Natural killer cell (primary cell): ENCODE measurements around the gene NT5DC1. TPM values are rescaled to one million over a fixed set of nuclear protein-coding genes. Genes with fewer than 3 reads are reported as not detected.

Source experiments
- ATAC-seq, 3 donors: fragments of 150-1000 bp in 2 of 3; fragments of 200-7000 bp in 1 of 3; cut with Tn5 transposase; 1 replicate in 1 of 3; 2 replicates in 2 of 3; pipeline ENCODE4 v1.10.0; 2021; ENCODE audit warnings: mild to moderate bottlenecking in 2 of 3, moderate library complexity in 2 of 3
- DNase-seq, 2 donors: peaks; one replicate each; pipeline versions ENCODE4 v3.0.0 to v3.0.0-alpha.2; 2013 to 2021; ENCODE audit warnings: mixed read lengths in 1 of 2
- H3K27ac ChIP-seq: one replicate; pipeline ENCODE4 v1.5.1; 2013; ENCODE audit warnings: mild to moderate bottlenecking, low read length
- H3K27me3 ChIP-seq: one replicate; pipeline ENCODE4 v1.6.1; 2013; ENCODE audit warnings: low read length; ENCODE audit not compliant: control insufficient read depth, insufficient read depth
- H3K36me3 ChIP-seq: one replicate; pipeline ENCODE4 v1.6.1; 2013; ENCODE audit warnings: low read length; ENCODE audit not compliant: control insufficient read depth, insufficient read depth
- H3K4me1 ChIP-seq: one replicate; pipeline ENCODE4 v1.6.1; 2013; ENCODE audit warnings: low read length; ENCODE audit not compliant: control insufficient read depth, insufficient read depth
- H3K4me3 ChIP-seq: one replicate; pipeline ENCODE4 v1.5.1; 2013; ENCODE audit warnings: low read length
- H3K9me3 ChIP-seq: one replicate; pipeline ENCODE4 v1.6.1; 2013; ENCODE audit warnings: low read length; ENCODE audit not compliant: control insufficient read depth, insufficient read depth
- H3K27ac Mint-ChIP-seq, 2 donors: one replicate each; pipeline ENCODE4 v1.8.0; 2022; ENCODE audit warnings: mild to moderate bottlenecking in 2 of 2, mixed read lengths in 2 of 2, moderate library complexity in 1 of 2
- H3K27me3 Mint-ChIP-seq, 2 donors: one replicate each; pipeline ENCODE4 v1.8.0; 2022; ENCODE audit warnings: low read depth in 2 of 2, mixed read lengths in 2 of 2
- H3K36me3 Mint-ChIP-seq: one replicate; pipeline ENCODE4 v1.8.0; 2022; ENCODE audit warnings: mixed read lengths
- H3K4me1 Mint-ChIP-seq, 2 donors: one replicate each; pipeline ENCODE4 v1.8.0; 2022; ENCODE audit warnings: mixed read lengths in 2 of 2
- H3K4me3 Mint-ChIP-seq: one replicate; pipeline ENCODE4 v1.8.0; 2022; ENCODE audit warnings: mild to moderate bottlenecking, moderate library complexity, mixed read lengths
- H3K9me3 Mint-ChIP-seq, 2 donors: one replicate each; pipeline ENCODE4 v1.8.0; 2022; ENCODE audit warnings: mixed read lengths in 2 of 2
- WGBS: methylation state at CpG from one replicate; pipeline ENCODE4 v1.1.7; 2013; ENCODE audit warnings: missing lambda C conversion rate; ENCODE audit not compliant: insufficient coverage; 5-methylcytosine and 5-hydroxymethylcytosine counted together
- intact Hi-C: fragments of 100-400 bp; cut with micrococcal nuclease; formaldehyde crosslinking; loops from one replicate; pipeline ENCODE4 v1.14.2; 2022
- total RNA-seq, 4 donors: library from RNA; stranded (reverse); fragments of 120-200 nt in 1 of 4; gene quantifications; one replicate each; pipeline versions ENCODE4 v1.2.3 to v1.2.4, GENCODE V29; 2013 to 2022
- TF ChIP-seq, protein P1 (sequence below): fragments of 200-600 bp; IDR thresholded peaks from one replicate; pipeline ENCODE4 v1.8.0; 2022; ENCODE audit warnings: antibody characterized with exemption

Gene NT5DC1
- total RNA-seq, 3 donors from 2014 or later (not counting 1 experiment from before 2014, with no cell fraction given): 19.1 to 29.4 (median 20.5) TPM

DNA sequence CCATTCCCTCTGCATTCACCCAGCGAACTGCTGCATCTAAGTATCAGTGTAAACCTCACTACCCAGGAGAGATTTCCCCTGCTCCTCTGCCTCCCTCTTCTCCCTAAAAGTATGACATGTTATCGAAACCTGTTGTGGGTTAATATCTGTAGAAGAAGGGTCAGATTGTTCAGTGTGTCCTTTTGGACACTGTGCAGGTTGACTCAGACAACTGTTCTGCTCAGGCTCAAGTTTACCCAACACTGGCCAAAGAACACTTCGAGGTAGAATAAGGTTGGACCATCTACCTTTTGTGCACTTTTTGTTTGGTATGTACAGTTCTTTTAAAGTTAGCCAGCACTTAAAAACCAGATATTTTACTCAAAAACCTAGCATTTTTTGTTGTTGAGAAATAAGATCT is 4.6 kb downstream of the NT5DC1 start:
- Mint-ChIP-seq H3K36me3 (peaks cover 9% of the 10 kb centered on the region), H3K9me3 (no peaks in the 10 kb centered on the region), H3K4me3 (no peak overlapping the region), H3K27me3 (no peaks in the 10 kb centered on the region), H3K4me1 (peaks cover 37 to 50% of the 10 kb centered on the region in 2 donors), H3K27ac (no peak overlapping the region)
- no peaks in the 10 kb centered on the region for H3K27me3 ChIP-seq
- no peaks in the 10 kb centered on the region for H3K9me3 ChIP-seq
- TF ChIP-seq, protein P1, sequence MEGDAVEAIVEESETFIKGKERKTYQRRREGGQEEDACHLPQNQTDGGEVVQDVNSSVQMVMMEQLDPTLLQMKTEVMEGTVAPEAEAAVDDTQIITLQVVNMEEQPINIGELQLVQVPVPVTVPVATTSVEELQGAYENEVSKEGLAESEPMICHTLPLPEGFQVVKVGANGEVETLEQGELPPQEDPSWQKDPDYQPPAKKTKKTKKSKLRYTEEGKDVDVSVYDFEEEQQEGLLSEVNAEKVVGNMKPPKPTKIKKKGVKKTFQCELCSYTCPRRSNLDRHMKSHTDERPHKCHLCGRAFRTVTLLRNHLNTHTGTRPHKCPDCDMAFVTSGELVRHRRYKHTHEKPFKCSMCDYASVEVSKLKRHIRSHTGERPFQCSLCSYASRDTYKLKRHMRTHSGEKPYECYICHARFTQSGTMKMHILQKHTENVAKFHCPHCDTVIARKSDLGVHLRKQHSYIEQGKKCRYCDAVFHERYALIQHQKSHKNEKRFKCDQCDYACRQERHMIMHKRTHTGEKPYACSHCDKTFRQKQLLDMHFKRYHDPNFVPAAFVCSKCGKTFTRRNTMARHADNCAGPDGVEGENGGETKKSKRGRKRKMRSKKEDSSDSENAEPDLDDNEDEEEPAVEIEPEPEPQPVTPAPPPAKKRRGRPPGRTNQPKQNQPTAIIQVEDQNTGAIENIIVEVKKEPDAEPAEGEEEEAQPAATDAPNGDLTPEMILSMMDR: no peak
- DNase-seq (no peak), ATAC-seq (no peak)
- intact Hi-C loops: no loop called here
- H3K36me3 ChIP-seq: peaks cover 20% of the 10 kb centered on the region
- H3K27ac ChIP-seq: no peak overlapping the region
- peaks cover 18% of the 10 kb centered on the region for H3K4me1 ChIP-seq
- WGBS: 83% methylated on average over 2 of the region's 3 CpGs
- no peak overlapping the region for H3K4me3 ChIP-seq

DNA sequence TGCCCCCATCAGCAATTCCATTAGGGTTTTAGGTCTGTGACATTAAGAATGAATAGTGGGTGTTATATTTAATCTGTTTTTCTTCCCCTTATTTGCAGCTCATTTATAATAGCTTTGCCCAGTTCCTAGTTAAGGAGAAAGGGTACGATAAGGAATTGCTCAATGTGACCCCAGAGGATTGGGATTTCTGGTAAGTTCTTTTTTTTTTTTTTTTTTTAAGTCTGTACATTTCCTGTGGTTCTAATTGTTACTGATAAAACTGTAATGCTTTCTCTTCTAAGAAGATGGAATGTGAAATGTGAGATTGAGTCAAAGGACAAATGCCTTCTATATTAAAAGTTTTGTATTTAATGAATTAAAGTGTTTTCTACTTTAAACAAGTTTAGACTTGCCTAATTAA is 5.5 kb downstream of the NT5DC1 start:
- Histone ChIP-seq H3K27ac (no peak overlapping the region), H3K4me1 (peaks cover 16% of the 10 kb centered on the region), H3K9me3 (no peaks in the 10 kb centered on the region), H3K36me3 (peaks cover 28% of the 10 kb centered on the region), H3K4me3 (no peak overlapping the region), H3K27me3 (no peaks in the 10 kb centered on the region)
- ATAC-seq: no peak
- peaks cover 36 to 44% of the 10 kb centered on the region in 2 donors for H3K4me1 Mint-ChIP-seq
- peaks cover 18% of the 10 kb centered on the region for H3K36me3 Mint-ChIP-seq
- H3K4me3 Mint-ChIP-seq: no peak overlapping the region
- peak overlapping the region in 1 of 2 donors; percentile 17 for H3K27ac Mint-ChIP-seq
- no peaks in the 10 kb centered on the region for H3K9me3 Mint-ChIP-seq
- H3K27me3 Mint-ChIP-seq: no peaks in the 10 kb centered on the region
- intact Hi-C loops: no loop called here
- TF ChIP-seq, protein P1: no peak
- 67% methylated on average over 1 of the region's 1 CpG for WGBS
- DNase-seq: no peak

- Mint-ChIP-seq H3K27me3 (no peaks in the 10 kb centered on the region), H3K4me3 (no peak overlapping the region), H3K36me3 (peaks cover 29% of the 10 kb centered on the region), H3K9me3 (no peaks in the 10 kb centered on the region), H3K4me1 (peaks cover 11 to 19% of the 10 kb centered on the region in 2 donors), H3K27ac (no peak overlapping the region)
- intact Hi-C loops: no loop called here
- Histone ChIP-seq H3K27me3 (no peaks in the 10 kb centered on the region), H3K27ac (no peak overlapping the region), H3K36me3 (peaks cover 49% of the 10 kb centered on the region), H3K9me3 (no peaks in the 10 kb centered on the region), H3K4me3 (no peak overlapping the region), H3K4me1 (no peaks in the 10 kb centered on the region)
- WGBS: 100% methylated on average over 1 of the region's 1 CpG
- no peak for ATAC-seq
- no peak for DNase-seq
- TF ChIP-seq, protein P1: no peak
Measured at GRCh38 chr6:116108836-116109235, 8.2 kb downstream of the NT5DC1 start.
